Kidney epithelial cell (primary cell): ENCODE results near the gene CDA. TPM values are rescaled to one million over a fixed set of nuclear protein-coding genes. Genes with fewer than 3 reads are reported as not detected.

Source experiments
- DNase-seq: peaks from one replicate; pipeline ENCODE4 v3.0.0-alpha.2; 2010; ENCODE audit warnings: low read depth
- H3K27me3 ChIP-seq: 2 replicates; pipeline ENCODE4 v1.6.0; 2011; ENCODE audit warnings: low read length; ENCODE audit not compliant: control insufficient read depth, insufficient read depth
- H3K36me3 ChIP-seq: 2 replicates; pipeline ENCODE4 v1.5.1; 2011; ENCODE audit warnings: low read length; ENCODE audit not compliant: control insufficient read depth, insufficient read depth
- H3K4me3 ChIP-seq: 2 replicates; pipeline ENCODE4 v1.5.1; 2011; ENCODE audit warnings: low read depth, mild to moderate bottlenecking, control low read depth, low read length
- total RNA-seq: library from RNA; depleted of rRNA; stranded (reverse); fragments of >200 nt; gene quantifications from 2 replicates; pipeline ENCODE4 v1.2.3, GENCODE V29; 2015
- TF ChIP-seq, protein P1 (sequence below): IDR thresholded peaks from 2 replicates; pipeline ENCODE4 v1.5.1; 2011; ENCODE audit warnings: mild to moderate bottlenecking, moderate library complexity, low read length, control low read depth, inconsistent platforms; ENCODE audit not compliant: insufficient read depth, poor library complexity, severe bottlenecking

The CDA gene
- total RNA-seq, 1 donor from 2014 or later: 3.1 TPM

DNA sequence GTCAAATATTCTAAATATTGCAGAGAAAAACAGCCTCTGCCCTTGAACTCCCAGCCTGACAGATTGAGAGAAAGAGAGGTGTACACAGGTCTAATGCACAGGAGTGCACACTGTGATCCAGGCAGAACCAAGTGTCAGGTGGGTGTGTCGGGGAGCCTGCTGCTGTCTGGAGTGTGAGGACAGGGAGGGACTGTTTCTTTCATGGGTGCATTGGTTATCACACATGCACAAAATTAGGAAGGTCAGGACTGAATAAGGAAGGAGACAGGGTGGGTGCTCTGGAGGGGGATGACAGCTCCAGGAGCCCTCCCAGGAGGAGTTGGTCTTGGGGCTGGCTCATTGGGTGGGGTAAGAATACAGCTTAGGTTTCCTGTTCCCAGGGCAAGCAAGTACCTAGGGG is 31.1 kb downstream of the CDA start:
- H3K27me3 ChIP-seq: no peaks in the 10 kb centered on the region
- no peak overlapping the region for H3K4me3 ChIP-seq
- no peaks in the 10 kb centered on the region for H3K36me3 ChIP-seq
- DNase-seq: no peak
- TF ChIP-seq, protein P1, sequence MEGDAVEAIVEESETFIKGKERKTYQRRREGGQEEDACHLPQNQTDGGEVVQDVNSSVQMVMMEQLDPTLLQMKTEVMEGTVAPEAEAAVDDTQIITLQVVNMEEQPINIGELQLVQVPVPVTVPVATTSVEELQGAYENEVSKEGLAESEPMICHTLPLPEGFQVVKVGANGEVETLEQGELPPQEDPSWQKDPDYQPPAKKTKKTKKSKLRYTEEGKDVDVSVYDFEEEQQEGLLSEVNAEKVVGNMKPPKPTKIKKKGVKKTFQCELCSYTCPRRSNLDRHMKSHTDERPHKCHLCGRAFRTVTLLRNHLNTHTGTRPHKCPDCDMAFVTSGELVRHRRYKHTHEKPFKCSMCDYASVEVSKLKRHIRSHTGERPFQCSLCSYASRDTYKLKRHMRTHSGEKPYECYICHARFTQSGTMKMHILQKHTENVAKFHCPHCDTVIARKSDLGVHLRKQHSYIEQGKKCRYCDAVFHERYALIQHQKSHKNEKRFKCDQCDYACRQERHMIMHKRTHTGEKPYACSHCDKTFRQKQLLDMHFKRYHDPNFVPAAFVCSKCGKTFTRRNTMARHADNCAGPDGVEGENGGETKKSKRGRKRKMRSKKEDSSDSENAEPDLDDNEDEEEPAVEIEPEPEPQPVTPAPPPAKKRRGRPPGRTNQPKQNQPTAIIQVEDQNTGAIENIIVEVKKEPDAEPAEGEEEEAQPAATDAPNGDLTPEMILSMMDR: no peak

DNA sequence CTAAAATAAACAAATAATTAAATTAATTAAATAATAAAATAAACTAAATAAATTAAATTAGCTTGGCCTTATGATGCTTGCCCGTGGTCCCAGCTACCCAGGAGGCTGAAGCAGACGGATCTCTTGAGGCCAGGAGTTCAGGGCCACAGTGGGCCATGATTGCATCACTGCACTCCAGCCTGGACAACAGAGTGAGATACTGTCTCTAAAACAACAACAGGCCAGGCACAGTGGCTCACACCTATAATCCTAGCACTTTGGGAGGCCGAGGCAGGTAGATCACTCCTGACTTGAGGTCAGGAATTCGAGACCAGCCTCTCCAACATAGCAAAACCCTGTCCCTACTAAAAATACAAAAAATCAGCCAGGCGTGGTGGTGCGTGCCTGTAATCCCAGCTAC is 32.1 kb downstream of the CDA start:
- H3K36me3 ChIP-seq: no peaks in the 10 kb centered on the region
- no peaks in the 10 kb centered on the region for H3K27me3 ChIP-seq
- DNase-seq: no peak
- TF ChIP-seq, protein P1: no peak
- no peak overlapping the region for H3K4me3 ChIP-seq

DNA sequence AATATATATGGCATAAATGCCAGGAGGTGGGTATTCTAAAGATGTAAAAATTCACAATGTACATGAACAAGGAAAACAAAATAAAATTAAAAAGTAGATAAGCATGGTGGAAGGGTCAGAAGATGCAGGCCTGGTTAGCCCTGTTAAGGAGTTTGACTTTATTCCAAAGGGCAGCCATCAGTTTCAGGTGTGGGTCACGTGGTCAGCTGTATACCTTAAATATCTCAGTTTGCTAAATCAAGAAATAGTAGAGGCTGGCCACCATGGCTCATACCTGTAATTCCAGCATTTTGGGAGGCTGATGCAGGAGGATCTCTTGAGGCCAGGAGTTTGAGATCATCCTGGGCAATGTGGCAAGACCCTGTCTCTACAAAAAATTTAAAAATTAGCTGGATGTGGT is 35.8 kb downstream of the CDA start:
- DNase-seq: no peak
- TF ChIP-seq, protein P1: no peak
- Histone ChIP-seq H3K27me3 (no peaks in the 10 kb centered on the region), H3K4me3 (no peak overlapping the region), H3K36me3 (no peaks in the 10 kb centered on the region)

DNA sequence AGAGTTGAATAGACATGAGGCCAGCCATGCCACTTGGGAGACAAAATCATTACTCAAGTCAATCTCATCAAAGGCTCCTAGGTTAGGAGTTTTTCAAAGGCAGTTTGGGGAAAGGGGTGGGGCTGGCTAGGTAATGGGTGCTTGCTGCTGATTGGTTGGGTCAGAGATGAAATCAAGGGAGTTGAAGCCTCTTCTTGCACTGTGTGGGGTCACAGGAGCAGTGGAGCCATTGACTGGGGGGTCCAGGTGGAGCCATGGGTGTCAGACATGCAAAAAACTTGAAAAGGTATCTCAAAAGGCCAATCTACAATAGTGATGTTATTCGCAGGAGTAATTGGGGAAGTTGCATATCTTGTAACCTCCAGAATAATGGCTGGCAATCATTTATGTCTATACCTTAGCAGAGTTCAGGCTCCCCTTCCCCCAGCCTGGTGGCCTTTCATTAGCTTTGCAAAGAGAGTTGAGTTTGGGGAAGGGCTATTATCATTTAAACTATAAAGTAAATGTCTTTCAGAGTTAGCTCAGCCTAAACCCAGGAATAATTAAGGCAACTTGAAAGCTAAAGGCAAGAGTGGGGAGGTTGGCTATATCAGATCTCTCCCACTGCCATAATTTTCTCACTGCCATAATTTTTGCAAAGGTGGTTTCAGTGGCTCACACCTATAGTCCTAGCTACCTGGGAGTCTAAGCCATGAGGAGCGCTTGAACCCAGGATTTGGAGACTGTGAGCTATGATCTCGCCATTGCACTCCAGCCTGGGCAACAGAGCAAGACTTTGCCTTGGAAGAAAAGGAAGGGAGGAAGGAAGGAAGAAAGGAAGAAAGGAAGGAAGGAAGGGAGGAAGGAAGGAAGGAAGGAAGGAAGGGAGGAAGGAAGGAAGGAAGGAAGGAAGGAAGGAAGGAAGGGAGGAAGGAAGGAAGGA is 36.5 kb downstream of the CDA start:
- no peak for DNase-seq
- TF ChIP-seq, protein P1: no peak
- Histone ChIP-seq H3K36me3 (no peaks in the 10 kb centered on the region), H3K27me3 (no peaks in the 10 kb centered on the region), H3K4me3 (no peak overlapping the region)

DNA sequence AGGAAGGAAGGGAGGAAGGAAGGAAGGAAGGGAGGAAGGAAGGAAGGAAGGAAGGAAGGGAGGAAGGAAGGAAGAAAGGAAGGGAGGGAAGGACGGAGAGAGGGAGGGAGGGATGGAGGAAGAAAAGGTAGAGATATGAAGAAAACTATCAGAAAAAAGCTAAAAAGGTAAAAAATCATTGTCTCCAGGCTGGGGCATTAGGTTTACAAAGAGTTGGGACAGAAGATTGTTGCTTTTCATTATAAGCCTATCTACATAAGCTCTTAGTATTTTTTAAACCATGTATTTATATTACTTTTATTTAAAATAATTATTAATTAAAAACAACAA is 37.2 kb downstream of the CDA start:
- TF ChIP-seq, protein P1: no peak
- no peaks in the 10 kb centered on the region for H3K36me3 ChIP-seq
- no peaks in the 10 kb centered on the region for H3K27me3 ChIP-seq
- DNase-seq: no peak
- no peak overlapping the region for H3K4me3 ChIP-seq

DNA sequence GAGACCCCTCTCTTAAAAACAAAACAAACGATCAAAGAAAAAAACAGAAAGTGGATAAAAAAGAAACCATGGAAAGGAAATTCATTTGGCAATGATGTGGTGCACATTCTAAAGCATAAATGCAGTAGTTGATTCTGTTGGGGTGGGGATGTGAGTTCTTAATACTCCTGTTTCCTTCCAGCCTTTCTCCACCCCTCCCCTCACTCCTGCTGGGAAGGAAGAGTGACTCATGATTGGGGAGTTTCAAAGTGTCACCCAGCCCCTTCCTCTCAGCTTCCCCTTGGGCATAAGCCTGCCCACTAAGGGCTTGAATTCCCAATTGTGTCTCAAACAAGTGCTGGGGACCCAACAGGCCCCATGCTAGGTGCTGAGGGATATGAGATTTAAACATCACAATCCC is 37.6 kb downstream of the CDA start:
- no peak overlapping the region for H3K4me3 ChIP-seq
- no peak for DNase-seq

More for the DNA sequence above, 37.6 kb downstream of the CDA start:
- Histone ChIP-seq H3K36me3 (no peaks in the 10 kb centered on the region), H3K27me3 (no peaks in the 10 kb centered on the region)
- TF ChIP-seq, protein P1: no peak
